WTC11 (cell line): Measurements from ENCODE around the gene STK32C. TPM values are rescaled to one million over a fixed set of nuclear protein-coding genes. Genes with fewer than 3 reads are reported as not detected.

Source experiments
- ATAC-seq: fragments of 200-7000 bp; cut with Tn5 transposase; 2 replicates; pipeline ENCODE4 v1.10.0; 2021; ENCODE audit warnings: mild to moderate bottlenecking, moderate library complexity
- CTCF ChIA-PET: fragments of 300-600 bp; sonication (Branson Sonifier 250); formaldehyde crosslinking; loops from one replicate; lab custom pipeline; 2021; ENCODE audit warnings: antibody characterized with exemption; lab: Charles Lee
- POLR2A ChIA-PET: fragments of 350-600 bp; sonication (Branson Sonifier 250); formaldehyde crosslinking; loops from one replicate; lab custom pipeline; 2021; ENCODE audit warnings: antibody characterized with exemption; lab: Charles Lee
- DNase-seq: peaks from one replicate; pipeline ENCODE4 v3.0.0; 2021; ENCODE audit warnings: low spot score
- H3K27ac Mint-ChIP-seq: 2 replicates; pipeline ENCODE4 v1.8.0; 2021; ENCODE audit warnings: mixed read lengths
- H3K27me3 Mint-ChIP-seq: 2 replicates; pipeline ENCODE4 v1.8.0; 2021; ENCODE audit warnings: low read depth, mild to moderate bottlenecking, moderate library complexity, mixed read lengths
- H3K36me3 Mint-ChIP-seq: 2 replicates; pipeline ENCODE4 v1.8.0; 2021; ENCODE audit warnings: mixed read lengths
- H3K4me1 Mint-ChIP-seq: 2 replicates; pipeline ENCODE4 v1.8.0; 2022; ENCODE audit warnings: mixed read lengths
- H3K4me3 Mint-ChIP-seq: 2 replicates; pipeline ENCODE4 v1.8.0; 2021; ENCODE audit warnings: mild to moderate bottlenecking, moderate library complexity, mixed read lengths
- H3K9me3 Mint-ChIP-seq: 2 replicates; pipeline ENCODE4 v1.8.0; 2021; ENCODE audit warnings: mixed read lengths
- CBFB ChIP-seq: sonication (generic); formaldehyde crosslinking; IDR thresholded peaks from 2 replicates; pipeline ENCODE4 v1.8.1; 2022; ENCODE audit warnings: mild to moderate bottlenecking, low read depth, missing genetic modification reagents
- ELF4 ChIP-seq: sonication (generic); formaldehyde crosslinking; IDR thresholded peaks from 2 replicates; pipeline ENCODE4 v1.8.1; 2022; ENCODE audit warnings: low read depth, mild to moderate bottlenecking, moderate library complexity, missing genetic modification reagents
- FOXK1 ChIP-seq: sonication (generic); formaldehyde crosslinking; IDR thresholded peaks from 2 replicates; pipeline ENCODE4 v1.8.0; 2022; ENCODE audit warnings: mild to moderate bottlenecking, moderate library complexity, missing genetic modification reagents
- IRF2 ChIP-seq: sonication (generic); formaldehyde crosslinking; IDR thresholded peaks from 2 replicates; pipeline ENCODE4 v1.8.0; 2022; ENCODE audit warnings: low read depth, missing genetic modification reagents, borderline replicate concordance
- JUN ChIP-seq: sonication (generic); formaldehyde crosslinking; IDR thresholded peaks from 2 replicates; pipeline ENCODE4 v1.8.0; 2023; ENCODE audit warnings: mild to moderate bottlenecking, missing genetic modification reagents
- KAT7 ChIP-seq: sonication (generic); formaldehyde crosslinking; IDR thresholded peaks from 2 replicates; pipeline ENCODE4 v1.8.1; 2023; ENCODE audit warnings: missing genetic modification reagents, mild to moderate bottlenecking, borderline replicate concordance
- RELA ChIP-seq: sonication (generic); formaldehyde crosslinking; IDR thresholded peaks from 2 replicates; pipeline ENCODE4 v1.8.1; 2022; ENCODE audit warnings: missing genetic modification reagents, mild to moderate bottlenecking, borderline replicate concordance
- TCF7 ChIP-seq: sonication (generic); formaldehyde crosslinking; IDR thresholded peaks from 2 replicates; pipeline ENCODE4 v1.8.0; 2022; ENCODE audit warnings: mild to moderate bottlenecking, low read depth, missing genetic modification reagents, moderate library complexity
- ZNF263 ChIP-seq: sonication (generic); formaldehyde crosslinking; IDR thresholded peaks from 2 replicates; pipeline ENCODE4 v1.8.1; 2022; ENCODE audit warnings: low read depth, mild to moderate bottlenecking, moderate library complexity, missing genetic modification reagents
- ZNF317 ChIP-seq: sonication (generic); formaldehyde crosslinking; IDR thresholded peaks from 2 replicates; pipeline ENCODE4 v1.8.1; 2023; ENCODE audit warnings: low read depth, mild to moderate bottlenecking, moderate library complexity, missing genetic modification reagents, borderline replicate concordance
- ZNF423 ChIP-seq: fragments of 250-450 bp; sonication (Bioruptor Pico); IDR thresholded peaks from 2 replicates; pipeline ENCODE4 v2.1.2; 2022; ENCODE audit warnings: mild to moderate bottlenecking, moderate library complexity
- total RNA-seq: library from RNA; stranded (reverse); gene quantifications from 3 replicates; pipeline ENCODE4 v1.2.3, GENCODE V29; 2021
- TF ChIP-seq, protein P1 (sequence below): sonication (generic); formaldehyde crosslinking; IDR thresholded peaks from 2 replicates; pipeline ENCODE4 v1.8.1; 2022; ENCODE audit warnings: mild to moderate bottlenecking, moderate library complexity, missing genetic modification reagents
- TF ChIP-seq, protein P2 (sequence below): sonication (generic); formaldehyde crosslinking; IDR thresholded peaks from 2 replicates; pipeline ENCODE4 v1.8.1; 2023; ENCODE audit warnings: mild to moderate bottlenecking, moderate library complexity, missing genetic modification reagents
- TF ChIP-seq, protein P3 (sequence below): sonication (generic); formaldehyde crosslinking; IDR thresholded peaks from 2 replicates; pipeline ENCODE4 v1.8.1; 2022; ENCODE audit warnings: mild to moderate bottlenecking, missing genetic modification reagents, moderate library complexity, borderline replicate concordance
- TF ChIP-seq, protein P4 (sequence below): fragments of 250-450 bp; sonication (Bioruptor Pico); IDR thresholded peaks from 2 replicates; pipeline ENCODE4 v1.9.0; 2021; ENCODE audit warnings: mild to moderate bottlenecking
- TF ChIP-seq, protein P5 (sequence below): sonication (generic); formaldehyde crosslinking; IDR thresholded peaks from 2 replicates; pipeline ENCODE4 v1.8.0; 2022; ENCODE audit warnings: mild to moderate bottlenecking, missing genetic modification reagents
- TF ChIP-seq, protein P6 (sequence below): sonication (generic); formaldehyde crosslinking; IDR thresholded peaks from 2 replicates; pipeline ENCODE4 v1.8.1; 2023; ENCODE audit warnings: mild to moderate bottlenecking, missing genetic modification reagents, borderline replicate concordance

Gene STK32C
- total RNA-seq, 1 experiment from 2014 or later: 20.7 TPM

DNA sequence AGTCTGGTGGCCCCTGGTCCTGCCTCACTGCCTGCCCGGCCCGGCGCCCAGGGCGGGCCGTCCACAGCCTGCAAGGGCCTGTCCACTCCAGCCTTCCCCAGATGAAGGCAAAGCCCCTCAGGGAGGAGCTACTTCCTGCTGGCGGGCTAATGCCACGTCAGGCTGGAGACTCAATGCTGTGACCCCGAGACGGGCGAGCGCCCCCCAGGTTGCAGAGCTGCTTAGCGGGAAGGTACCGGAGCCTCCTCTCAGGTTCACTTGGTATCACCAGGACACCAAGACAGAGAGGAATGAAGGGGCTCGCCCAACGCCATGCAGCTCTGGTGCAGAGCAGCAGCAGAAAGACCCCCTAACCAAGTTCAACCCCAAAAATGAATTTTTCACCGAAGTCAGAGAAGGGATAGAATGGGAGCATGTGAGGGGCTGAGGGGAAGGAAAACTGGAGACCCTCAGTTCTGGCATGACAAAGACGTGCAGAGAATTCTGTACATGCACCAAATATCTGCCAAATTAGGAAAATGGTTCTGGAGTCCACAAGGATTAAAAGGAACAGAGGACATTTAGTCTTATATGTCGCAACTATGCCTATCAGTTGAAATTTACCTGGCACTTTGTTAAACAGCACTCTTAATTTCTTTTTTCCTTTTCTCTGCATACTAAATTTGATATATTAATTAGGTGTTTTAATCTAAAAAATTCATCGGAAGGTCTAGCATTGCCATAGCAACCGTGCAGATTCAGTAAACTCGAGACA, 2.8 kb downstream of the STK32C start (continued):
- TF ChIP-seq CBFB (CRISPR knock-in tag) (no peak), JUN (no peak), RELA (CRISPR knock-in tag) (no peak)
- TF ChIP-seq, protein P1, sequence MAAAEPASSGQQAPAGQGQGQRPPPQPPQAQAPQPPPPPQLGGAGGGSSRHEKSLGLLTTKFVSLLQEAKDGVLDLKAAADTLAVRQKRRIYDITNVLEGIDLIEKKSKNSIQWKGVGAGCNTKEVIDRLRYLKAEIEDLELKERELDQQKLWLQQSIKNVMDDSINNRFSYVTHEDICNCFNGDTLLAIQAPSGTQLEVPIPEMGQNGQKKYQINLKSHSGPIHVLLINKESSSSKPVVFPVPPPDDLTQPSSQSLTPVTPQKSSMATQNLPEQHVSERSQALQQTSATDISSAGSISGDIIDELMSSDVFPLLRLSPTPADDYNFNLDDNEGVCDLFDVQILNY: no peak
- TF ChIP-seq, protein P2, sequence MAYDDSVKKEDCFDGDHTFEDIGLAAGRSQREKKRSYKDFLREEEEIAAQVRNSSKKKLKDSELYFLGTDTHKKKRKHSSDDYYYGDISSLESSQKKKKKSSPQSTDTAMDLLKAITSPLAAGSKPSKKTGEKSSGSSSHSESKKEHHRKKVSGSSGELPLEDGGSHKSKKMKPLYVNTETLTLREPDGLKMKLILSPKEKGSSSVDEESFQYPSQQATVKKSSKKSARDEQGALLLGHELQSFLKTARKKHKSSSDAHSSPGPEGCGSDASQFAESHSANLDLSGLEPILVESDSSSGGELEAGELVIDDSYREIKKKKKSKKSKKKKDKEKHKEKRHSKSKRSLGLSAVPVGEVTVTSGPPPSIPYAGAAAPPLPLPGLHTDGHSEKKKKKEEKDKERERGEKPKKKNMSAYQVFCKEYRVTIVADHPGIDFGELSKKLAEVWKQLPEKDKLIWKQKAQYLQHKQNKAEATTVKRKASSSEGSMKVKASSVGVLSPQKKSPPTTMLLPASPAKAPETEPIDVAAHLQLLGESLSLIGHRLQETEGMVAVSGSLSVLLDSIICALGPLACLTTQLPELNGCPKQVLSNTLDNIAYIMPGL: no peak
- TF ChIP-seq, protein P3, sequence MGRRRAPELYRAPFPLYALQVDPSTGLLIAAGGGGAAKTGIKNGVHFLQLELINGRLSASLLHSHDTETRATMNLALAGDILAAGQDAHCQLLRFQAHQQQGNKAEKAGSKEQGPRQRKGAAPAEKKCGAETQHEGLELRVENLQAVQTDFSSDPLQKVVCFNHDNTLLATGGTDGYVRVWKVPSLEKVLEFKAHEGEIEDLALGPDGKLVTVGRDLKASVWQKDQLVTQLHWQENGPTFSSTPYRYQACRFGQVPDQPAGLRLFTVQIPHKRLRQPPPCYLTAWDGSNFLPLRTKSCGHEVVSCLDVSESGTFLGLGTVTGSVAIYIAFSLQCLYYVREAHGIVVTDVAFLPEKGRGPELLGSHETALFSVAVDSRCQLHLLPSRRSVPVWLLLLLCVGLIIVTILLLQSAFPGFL (CRISPR knock-in tag): no peak

DNA sequence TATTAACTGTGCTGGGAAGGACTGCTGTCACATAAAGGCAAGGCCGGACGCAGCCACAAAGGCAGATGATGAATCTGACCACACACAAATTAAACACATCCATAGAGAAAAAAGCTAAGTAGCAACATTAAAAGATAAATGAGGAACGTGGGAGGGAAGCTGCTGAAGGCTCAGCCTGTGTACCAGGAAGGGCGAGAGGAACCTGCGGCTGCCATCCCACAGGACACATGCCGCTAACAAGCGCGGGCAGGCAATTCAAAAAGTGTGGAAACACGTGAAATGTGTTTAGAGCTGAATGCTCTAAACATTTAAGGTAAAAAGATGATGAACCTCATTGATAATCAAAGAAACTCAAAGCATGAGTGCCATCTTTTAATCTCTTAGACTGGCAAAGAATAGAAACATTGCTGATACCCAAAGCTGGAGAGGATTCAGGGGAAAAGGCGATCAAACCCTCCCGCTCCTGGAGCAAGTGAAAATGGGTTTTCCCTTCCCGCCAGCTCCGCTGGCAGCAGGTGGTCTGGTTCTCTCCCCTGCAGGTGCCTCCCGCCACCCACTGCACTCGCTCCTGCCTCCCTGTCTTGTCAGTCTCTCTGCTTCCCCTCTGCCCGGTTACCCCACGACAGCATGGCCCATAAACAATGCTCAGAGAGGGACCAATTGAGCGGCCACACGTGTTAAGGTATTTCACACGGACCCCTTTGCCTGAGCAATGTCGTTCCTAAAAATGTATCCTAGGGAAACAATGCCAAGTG, 4.2 kb downstream of the STK32C start:
- no peak for ATAC-seq
- no peak overlapping the region for H3K4me3 Mint-ChIP-seq
- H3K27ac Mint-ChIP-seq: no peak overlapping the region
- TF ChIP-seq FOXK1 (CRISPR knock-in tag): no peak
- H3K27me3 Mint-ChIP-seq: peaks cover 26% of the 10 kb centered on the region
- CTCF ChIA-PET: interaction anchor here (1.3 to 1.7 kb wide), 3 partner anchors 49 to 57 kb away, joined by 3 to 6 read pairs (median 6); no protein-coding TSS in a partner anchor
- H3K36me3 Mint-ChIP-seq: peaks cover 17% of the 10 kb centered on the region
- no peak for DNase-seq
- POLR2A ChIA-PET: interaction anchor here (0.6 kb wide), 1 partner anchor 30 kb away, joined by 3 read pairs; no protein-coding TSS in a partner anchor
- peaks cover 19% of the 10 kb centered on the region for H3K9me3 Mint-ChIP-seq
- peaks cover 3% of the 10 kb centered on the region; the same call in 1 of the 2 replicates for H3K4me1 Mint-ChIP-seq

DNA sequence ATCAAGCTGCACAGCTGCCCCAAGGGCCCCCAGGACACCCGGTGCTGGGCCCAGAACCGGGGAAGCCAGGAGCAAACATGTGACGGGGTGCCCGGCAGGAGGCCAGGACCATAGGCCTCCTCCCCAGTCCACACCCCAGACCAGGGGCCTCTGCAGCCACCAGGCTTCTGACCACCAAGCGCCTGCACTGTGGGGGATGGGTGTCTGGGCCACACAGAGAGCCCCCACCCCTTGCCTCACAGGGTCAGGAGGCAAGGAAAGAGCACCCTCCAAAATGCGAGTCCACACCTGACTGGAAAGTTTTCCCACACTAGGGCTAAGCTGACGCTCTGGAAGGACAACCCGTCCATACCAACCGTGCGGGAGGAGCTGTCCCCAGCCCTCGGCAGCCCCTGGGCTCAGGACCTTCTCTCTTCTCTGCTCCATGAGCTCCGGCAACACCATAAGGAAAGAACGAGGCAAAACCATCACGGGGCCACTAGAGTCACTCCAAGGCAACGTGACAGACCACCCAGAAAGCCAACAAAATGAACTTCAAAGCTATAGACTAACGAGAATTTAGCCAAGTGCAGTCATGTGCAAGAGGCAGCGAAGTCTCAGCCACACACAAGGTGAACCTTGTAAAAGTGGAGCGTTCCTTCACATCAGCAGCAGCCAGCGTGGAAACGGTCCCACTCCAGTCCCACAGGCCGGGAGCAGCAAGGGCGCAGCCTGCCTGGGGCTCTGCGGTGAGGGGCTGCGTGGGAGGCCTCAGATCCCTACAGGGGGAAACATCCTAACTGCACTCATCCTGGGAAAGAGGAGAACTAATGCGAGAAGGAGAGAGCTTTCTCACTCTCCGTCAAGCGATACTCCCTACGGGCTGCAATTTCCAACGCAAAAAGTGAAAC, 5.1 kb downstream of the STK32C start:
- ATAC-seq (no peak), DNase-seq (no peak)
- H3K4me3 Mint-ChIP-seq: no peak overlapping the region
- H3K27me3 Mint-ChIP-seq: peaks cover 26% of the 10 kb centered on the region
- H3K4me1 Mint-ChIP-seq: peaks cover 7% of the 10 kb centered on the region
- POLR2A ChIA-PET: interaction anchor here (0.6 kb wide), 1 partner anchor 31 kb away, joined by 3 read pairs; no protein-coding TSS in a partner anchor
- H3K9me3 Mint-ChIP-seq: peaks cover 19% of the 10 kb centered on the region
- CTCF ChIA-PET: interaction anchor here (1.3 to 1.7 kb wide), 3 partner anchors 50 to 58 kb away, joined by 3 to 6 read pairs (median 6); no protein-coding TSS in a partner anchor
- H3K27ac Mint-ChIP-seq: 0 out of 2 replicates have a peak overlapping the region, but pooled peaks have one; percentile 53
- H3K36me3 Mint-ChIP-seq: peaks cover 17% of the 10 kb centered on the region
- TF ChIP-seq ZNF423 (CRISPR knock-in tag): no peak
- TF ChIP-seq TCF7 (CRISPR knock-in tag): no peak
- TF ChIP-seq, protein P4, sequence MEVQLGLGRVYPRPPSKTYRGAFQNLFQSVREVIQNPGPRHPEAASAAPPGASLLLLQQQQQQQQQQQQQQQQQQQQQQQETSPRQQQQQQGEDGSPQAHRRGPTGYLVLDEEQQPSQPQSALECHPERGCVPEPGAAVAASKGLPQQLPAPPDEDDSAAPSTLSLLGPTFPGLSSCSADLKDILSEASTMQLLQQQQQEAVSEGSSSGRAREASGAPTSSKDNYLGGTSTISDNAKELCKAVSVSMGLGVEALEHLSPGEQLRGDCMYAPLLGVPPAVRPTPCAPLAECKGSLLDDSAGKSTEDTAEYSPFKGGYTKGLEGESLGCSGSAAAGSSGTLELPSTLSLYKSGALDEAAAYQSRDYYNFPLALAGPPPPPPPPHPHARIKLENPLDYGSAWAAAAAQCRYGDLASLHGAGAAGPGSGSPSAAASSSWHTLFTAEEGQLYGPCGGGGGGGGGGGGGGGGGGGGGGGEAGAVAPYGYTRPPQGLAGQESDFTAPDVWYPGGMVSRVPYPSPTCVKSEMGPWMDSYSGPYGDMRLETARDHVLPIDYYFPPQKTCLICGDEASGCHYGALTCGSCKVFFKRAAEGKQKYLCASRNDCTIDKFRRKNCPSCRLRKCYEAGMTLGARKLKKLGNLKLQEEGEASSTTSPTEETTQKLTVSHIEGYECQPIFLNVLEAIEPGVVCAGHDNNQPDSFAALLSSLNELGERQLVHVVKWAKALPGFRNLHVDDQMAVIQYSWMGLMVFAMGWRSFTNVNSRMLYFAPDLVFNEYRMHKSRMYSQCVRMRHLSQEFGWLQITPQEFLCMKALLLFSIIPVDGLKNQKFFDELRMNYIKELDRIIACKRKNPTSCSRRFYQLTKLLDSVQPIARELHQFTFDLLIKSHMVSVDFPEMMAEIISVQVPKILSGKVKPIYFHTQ (CRISPR knock-in tag): no peak
- no peak for TF ChIP-seq ZNF263 (CRISPR knock-in tag)
- no peak for TF ChIP-seq ELF4 (CRISPR knock-in tag)
- TF ChIP-seq, protein P5, sequence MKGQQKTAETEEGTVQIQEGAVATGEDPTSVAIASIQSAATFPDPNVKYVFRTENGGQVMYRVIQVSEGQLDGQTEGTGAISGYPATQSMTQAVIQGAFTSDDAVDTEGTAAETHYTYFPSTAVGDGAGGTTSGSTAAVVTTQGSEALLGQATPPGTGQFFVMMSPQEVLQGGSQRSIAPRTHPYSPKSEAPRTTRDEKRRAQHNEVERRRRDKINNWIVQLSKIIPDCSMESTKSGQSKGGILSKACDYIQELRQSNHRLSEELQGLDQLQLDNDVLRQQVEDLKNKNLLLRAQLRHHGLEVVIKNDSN: no peak
- TF ChIP-seq IRF2 (CRISPR knock-in tag): no peak
- TF ChIP-seq KAT7: no peak
- TF ChIP-seq, protein P6, sequence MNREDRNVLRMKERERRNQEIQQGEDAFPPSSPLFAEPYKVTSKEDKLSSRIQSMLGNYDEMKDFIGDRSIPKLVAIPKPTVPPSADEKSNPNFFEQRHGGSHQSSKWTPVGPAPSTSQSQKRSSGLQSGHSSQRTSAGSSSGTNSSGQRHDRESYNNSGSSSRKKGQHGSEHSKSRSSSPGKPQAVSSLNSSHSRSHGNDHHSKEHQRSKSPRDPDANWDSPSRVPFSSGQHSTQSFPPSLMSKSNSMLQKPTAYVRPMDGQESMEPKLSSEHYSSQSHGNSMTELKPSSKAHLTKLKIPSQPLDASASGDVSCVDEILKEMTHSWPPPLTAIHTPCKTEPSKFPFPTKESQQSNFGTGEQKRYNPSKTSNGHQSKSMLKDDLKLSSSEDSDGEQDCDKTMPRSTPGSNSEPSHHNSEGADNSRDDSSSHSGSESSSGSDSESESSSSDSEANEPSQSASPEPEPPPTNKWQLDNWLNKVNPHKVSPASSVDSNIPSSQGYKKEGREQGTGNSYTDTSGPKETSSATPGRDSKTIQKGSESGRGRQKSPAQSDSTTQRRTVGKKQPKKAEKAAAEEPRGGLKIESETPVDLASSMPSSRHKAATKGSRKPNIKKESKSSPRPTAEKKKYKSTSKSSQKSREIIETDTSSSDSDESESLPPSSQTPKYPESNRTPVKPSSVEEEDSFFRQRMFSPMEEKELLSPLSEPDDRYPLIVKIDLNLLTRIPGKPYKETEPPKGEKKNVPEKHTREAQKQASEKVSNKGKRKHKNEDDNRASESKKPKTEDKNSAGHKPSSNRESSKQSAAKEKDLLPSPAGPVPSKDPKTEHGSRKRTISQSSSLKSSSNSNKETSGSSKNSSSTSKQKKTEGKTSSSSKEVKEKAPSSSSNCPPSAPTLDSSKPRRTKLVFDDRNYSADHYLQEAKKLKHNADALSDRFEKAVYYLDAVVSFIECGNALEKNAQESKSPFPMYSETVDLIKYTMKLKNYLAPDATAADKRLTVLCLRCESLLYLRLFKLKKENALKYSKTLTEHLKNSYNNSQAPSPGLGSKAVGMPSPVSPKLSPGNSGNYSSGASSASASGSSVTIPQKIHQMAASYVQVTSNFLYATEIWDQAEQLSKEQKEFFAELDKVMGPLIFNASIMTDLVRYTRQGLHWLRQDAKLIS: no peak
- no peak for TF ChIP-seq ZNF317 (CRISPR knock-in tag)
